C4-2B (cell line): ENCODE data around the gene CLDN34.

ENCODE experiments used
- CTCF ChIP-seq: fragments of 450-650 bp; conservative IDR thresholded peaks from 2 replicates; pipeline ENCODE4 v1.5.1; 2017; ENCODE audit warnings: mild to moderate bottlenecking
- ZFX ChIP-seq: fragments of 450-650 bp; IDR thresholded peaks from 2 replicates; pipeline ENCODE4 v1.6.1; 2017

- TF ChIP-seq CTCF = no peak
- TF ChIP-seq ZFX = no peak
These were observed 23.7 kb upstream of the CLDN34 start for GRCh38 chrX:9943420-9943819.
